T-helper 1 cell (primary cell): ENCODE results near the gene IL6R.

Experiments
- DNase-seq, 5 donors: peaks; one replicate each; pipeline ENCODE4 v3.0.0-alpha.2; 2012 to 2020

The IL6R gene

GRCh38 chr1:154427173-154428139 lies 22.3 kb downstream of the IL6R start:
- no peak for DNase-seq

DNA sequence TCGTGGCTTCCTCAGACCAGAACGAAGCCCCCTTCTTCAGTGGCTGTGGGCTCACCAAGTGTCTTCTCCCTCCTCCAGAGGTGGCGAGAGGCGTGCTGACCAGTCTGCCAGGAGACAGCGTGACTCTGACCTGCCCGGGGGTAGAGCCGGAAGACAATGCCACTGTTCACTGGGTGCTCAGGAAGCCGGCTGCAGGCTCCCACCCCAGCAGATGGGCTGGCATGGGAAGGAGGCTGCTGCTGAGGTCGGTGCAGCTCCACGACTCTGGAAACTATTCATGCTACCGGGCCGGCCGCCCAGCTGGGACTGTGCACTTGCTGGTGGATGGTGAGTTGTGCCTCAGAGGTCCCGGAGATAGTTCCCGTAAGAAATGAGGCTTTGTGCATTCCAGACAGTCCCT lies 24.0 kb downstream of the IL6R start:
- no peak for DNase-seq

GRCh38 chr1:154429841-154430611 lies 24.9 kb downstream of the IL6R start:
- DNase-seq = no peak

GRCh38 chr1:154430903-154431302 lies 25.8 kb downstream of the IL6R start:
- DNase-seq = no peak

- peak in 1 of 5 donors; percentile 71 for DNase-seq
Observed at GRCh38 chr1:154431586-154432373, 26.6 kb downstream of the IL6R start.

- DNase-seq = no peak
Observed at GRCh38 chr1:154433161-154433764, 28.1 kb downstream of the IL6R start.

GRCh38 chr1:154434346-154435085 lies 29.4 kb downstream of the IL6R start:
- DNase-seq = no peak

DNA sequence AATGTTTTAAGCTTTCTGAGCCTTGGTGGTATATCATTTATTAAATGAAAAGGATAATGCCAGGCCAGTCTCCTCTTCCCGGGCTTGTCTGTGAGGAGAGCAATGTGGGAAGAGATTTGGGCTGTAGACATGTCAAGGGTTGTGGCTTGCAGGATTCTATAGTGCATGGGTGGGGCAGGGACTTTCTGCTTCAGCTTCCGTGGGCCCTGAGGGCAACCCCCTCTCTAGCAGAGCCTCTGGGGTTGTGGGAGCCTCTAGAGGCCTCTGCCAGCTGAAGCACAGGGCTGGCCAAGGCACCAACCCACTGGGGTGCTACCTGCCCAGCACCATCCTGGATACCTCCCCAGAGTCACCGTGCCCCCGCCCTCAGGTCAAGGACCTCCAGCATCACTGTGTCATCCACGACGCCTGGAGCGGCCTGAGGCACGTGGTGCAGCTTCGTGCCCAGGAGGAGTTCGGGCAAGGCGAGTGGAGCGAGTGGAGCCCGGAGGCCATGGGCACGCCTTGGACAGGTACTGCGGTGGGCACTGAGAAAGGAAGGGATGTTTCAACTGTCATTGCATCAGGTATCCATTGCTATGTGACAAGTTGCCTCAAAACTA lies 30.6 kb downstream of the IL6R start:
- no peak for DNase-seq

GRCh38 chr1:154436433-154436832 lies 31.3 kb downstream of the IL6R start:
- no peak for DNase-seq

GRCh38 chr1:154440036-154440804 lies 35.1 kb downstream of the IL6R start:
- DNase-seq = no peak

GRCh38 chr1:154441241-154441888 lies 36.2 kb downstream of the IL6R start:
- no peak for DNase-seq

- DNase-seq = no peak
Observed at GRCh38 chr1:154442006-154442740, 37.0 kb downstream of the IL6R start.

GRCh38 chr1:154443274-154444013 lies 38.3 kb downstream of the IL6R start:
- no peak for DNase-seq

DNA sequence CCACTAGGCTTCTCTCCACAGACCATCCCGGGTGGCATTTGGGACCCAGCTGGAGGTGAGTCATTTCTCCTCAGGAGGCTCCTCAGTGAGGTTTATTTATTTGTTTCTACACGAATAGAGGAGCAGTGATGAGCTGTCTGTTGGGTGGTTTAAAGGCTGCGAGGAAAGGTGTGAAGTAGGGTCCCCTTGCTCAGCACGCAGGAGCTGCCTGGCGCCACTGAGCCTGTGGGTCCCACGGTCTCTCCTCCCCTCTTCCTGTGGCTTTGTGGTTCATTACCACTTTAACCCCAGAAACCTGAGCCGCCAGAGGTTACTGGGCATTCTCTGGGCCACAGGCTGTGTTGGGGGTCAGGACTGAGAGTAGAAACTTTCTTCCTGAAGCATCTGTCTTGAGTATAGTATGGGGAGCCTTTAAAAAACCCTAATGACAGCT lies 39.9 kb downstream of the IL6R start:
- DNase-seq = peak in 1 of 5 donors; percentile 79

DNA sequence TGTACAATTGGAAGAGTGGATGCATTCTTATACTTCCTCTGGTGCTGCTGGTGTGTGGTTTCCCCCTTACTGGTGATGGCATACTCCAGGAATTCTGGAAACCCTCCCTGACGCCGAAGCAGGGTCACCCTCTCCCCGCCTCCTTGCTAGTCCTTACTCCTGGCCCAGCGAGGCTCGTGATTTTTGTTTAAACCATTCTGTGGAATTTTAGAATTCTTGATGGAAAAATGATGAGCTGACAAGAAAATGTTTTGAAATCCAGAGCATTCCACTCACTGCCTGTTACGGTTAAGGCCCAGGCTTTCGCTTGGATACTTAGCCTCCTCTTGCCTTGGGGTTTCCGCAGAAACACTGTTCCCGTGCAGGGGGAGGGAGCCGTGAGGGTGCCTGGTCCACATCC lies 41.1 kb downstream of the IL6R start:
- DNase-seq = no peak

DNA sequence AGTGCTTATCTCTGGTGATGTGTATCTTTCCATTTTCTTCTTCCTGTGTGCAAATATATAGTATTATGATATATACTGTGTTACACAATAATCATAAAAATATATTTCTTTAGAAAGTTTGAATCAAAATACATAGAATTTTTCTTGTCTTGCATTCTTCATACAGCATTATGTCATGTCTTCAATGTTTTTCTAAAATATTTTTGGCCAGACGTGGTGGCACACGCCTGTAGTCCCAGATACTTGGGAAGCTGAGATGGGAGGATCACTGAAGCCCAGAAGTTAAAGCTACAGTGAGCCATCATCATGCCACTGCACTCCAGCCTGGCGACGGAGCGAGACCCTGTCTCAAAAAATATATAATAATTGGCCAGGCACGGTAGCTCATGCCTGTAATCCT lies 41.6 kb downstream of the IL6R start:
- no peak for DNase-seq

DNA sequence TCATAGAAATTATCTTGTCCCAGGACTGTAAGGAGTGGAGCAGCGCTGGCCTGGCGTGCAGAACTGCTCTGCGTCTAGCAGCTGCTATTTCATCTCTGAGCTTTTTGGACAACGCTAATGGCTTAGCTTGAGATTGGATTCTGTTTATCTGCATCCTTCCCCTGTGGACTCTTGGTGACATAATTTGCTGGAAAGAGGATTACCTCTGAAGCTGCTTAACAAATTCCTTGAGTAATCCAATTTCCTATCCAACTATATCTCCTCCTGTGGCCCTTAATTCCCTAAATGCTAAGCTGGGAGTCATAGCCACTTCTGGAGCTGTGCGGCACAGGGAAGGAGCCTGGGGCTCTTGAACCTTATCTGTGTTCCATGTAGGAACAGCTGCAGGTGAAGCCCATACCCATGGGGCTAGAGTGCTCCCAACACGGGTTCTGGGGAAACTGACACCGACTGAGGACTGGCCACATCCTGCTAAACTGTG lies 43.2 kb downstream of the IL6R start:
- DNase-seq = no peak

DNA sequence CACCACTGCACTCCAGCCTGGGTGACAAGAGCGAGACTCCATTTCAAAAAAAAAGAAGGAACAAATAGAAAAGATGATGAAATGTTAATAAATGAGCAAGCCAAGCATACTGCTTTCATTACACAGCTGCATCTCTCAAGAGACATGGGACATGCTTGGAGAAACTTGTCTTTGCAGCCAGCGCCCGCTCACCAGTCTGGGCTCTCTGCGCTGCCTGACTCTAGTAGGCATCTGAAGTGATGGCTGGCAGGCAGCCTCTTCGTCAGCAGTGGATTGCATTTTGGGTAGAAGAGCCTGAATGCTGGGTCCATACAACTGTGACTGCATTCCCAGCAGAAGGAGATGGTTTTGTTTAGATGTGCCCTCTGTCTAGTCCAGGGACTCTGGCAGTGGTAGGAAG lies 48.0 kb downstream of the IL6R start:
- DNase-seq = no peak
